PC-9 (cell line): Measurements from ENCODE around the gene BCL2. TPM values are rescaled to one million over a fixed set of nuclear protein-coding genes. Genes with fewer than 3 reads are reported as not detected.

Experiments
- BruUV-seq: library from RNA; stranded (reverse); fragments of 400-500 nt; replicated peaks from 2 replicates; lab custom pipeline; 2021; lab: Mats Ljungman, UMichigan
- CTCF ChIA-PET: fragments of 300-600 bp; sonication (Branson Sonifier 250); formaldehyde crosslinking; loops from one replicate; lab custom pipeline; 2022; ENCODE audit warnings: antibody characterized with exemption; lab: Charles Lee
- POLR2A ChIA-PET: fragments of 300-600 bp; sonication (Branson Sonifier 250); formaldehyde crosslinking; loops from one replicate; lab custom pipeline; 2022; ENCODE audit warnings: antibody characterized with exemption; ENCODE audit not compliant: unreplicated experiment; lab: Charles Lee
- DNase-seq, 2 experiments: peaks; one replicate each; pipeline versions ENCODE4 v3.0.0 to v3.0.0-alpha.2; 2015 to 2022; ENCODE audit warnings: mixed read lengths in 1 of 2
- H2AFZ ChIP-seq: fragments of 200-600 bp; sonication (generic); 2 replicates; pipeline ENCODE4 v1.8.1; 2017; ENCODE audit warnings: antibody characterized with exemption
- H3F3A ChIP-seq: fragments of 200-600 bp; sonication (generic); 2 replicates; pipeline ENCODE4 v1.8.1; 2017; ENCODE audit warnings: antibody characterized with exemption, mild to moderate bottlenecking, low read depth; ENCODE audit not compliant: insufficient read depth
- H3K27ac ChIP-seq: fragments of 200-600 bp; sonication (generic); 2 replicates; pipeline ENCODE4 v1.6.1; 2016; ENCODE audit warnings: mixed run types
- H3K27me3 ChIP-seq: fragments of 200-600 bp; sonication (generic); 2 replicates; pipeline ENCODE4 v1.6.1; 2016; ENCODE audit warnings: low read depth, mixed run types; ENCODE audit not compliant: insufficient read depth
- H3K36me3 ChIP-seq: fragments of 200-600 bp; sonication (generic); 2 replicates; pipeline ENCODE4 v1.6.1; 2016; ENCODE audit warnings: low read depth, mixed run types
- H3K4me1 ChIP-seq: fragments of 200-600 bp; sonication (generic); replicated peaks from 2 replicates; pipeline ENCODE4 v1.6.1; 2016; ENCODE audit warnings: mixed run types; ENCODE audit not compliant: insufficient read depth
- H3K4me2 ChIP-seq: fragments of 200-600 bp; sonication (generic); 2 replicates; pipeline ENCODE4 v1.6.1; 2017; ENCODE audit warnings: mixed run types
- H3K4me3 ChIP-seq: fragments of 200-600 bp; sonication (generic); 2 replicates; pipeline ENCODE4 v1.6.1; 2016; ENCODE audit warnings: mixed run types
- H3K79me2 ChIP-seq: fragments of 200-600 bp; sonication (generic); 2 replicates; pipeline ENCODE4 v1.6.1; 2017; ENCODE audit warnings: low read depth, mixed run types
- H3K9me2 ChIP-seq: fragments of 200-600 bp; sonication (generic); 2 replicates; pipeline ENCODE4 v1.8.1; 2017; ENCODE audit warnings: mild to moderate bottlenecking; ENCODE audit not compliant: insufficient read depth
- H3K9me3 ChIP-seq: fragments of 200-600 bp; sonication (generic); 2 replicates; pipeline ENCODE4 v1.8.1; 2016; ENCODE audit warnings: low read depth; ENCODE audit not compliant: insufficient read depth
- H4K20me1 ChIP-seq: fragments of 200-600 bp; sonication (generic); 2 replicates; pipeline ENCODE4 v1.8.1; 2017; ENCODE audit not compliant: insufficient read depth
- EZH2 ChIP-seq: fragments of 200-600 bp; sonication (generic); IDR thresholded peaks from 2 replicates; pipeline ENCODE4 v1.8.0; 2017; ENCODE audit warnings: antibody characterized with exemption, low read depth
- intact Hi-C: fragments of 100-400 bp; cut with micrococcal nuclease; formaldehyde crosslinking; loops from one replicate; pipeline ENCODE4 v1.10.0; 2022; ENCODE audit not compliant: unreplicated experiment
- total RNA-seq: library from RNA; stranded (reverse); gene quantifications from 2 replicates; pipeline ENCODE4 v1.2.3, GENCODE V29; 2021
- TF ChIP-seq, protein P1 (sequence below): fragments of 200-600 bp; sonication (generic); conservative IDR thresholded peaks from 2 replicates; pipeline ENCODE4 v1.6.1; 2017; ENCODE audit warnings: mixed run types, antibody characterized with exemption, mild to moderate bottlenecking, moderate library complexity

BCL2 gene
- total RNA-seq, 1 experiment from 2014 or later, result 2.0 TPM

- Histone ChIP-seq H4K20me1 (no peaks in the 10 kb centered on the region; the same call in 1 of the 2 replicates), H2AFZ (no peak overlapping the region), H3K4me3 (no peak overlapping the region), H3K27me3 (no peaks in the 10 kb centered on the region), H3K9me3 (no peaks in the 10 kb centered on the region), H3K9me2 (no peaks in the 10 kb centered on the region), H3K4me1 (no peaks in the 10 kb centered on the region), H3K4me2 (no peak overlapping the region), H3K36me3 (peaks cover 22% of the 10 kb centered on the region), H3K27ac (no peak overlapping the region), H3K79me2 (no peaks in the 10 kb centered on the region), H3F3A (0 out of 2 replicates have a peak, but pooled peaks cover 3% of the 10 kb centered on the region)
- intact Hi-C loops, result loop anchor here (5.0 kb wide), 1 partner anchor 327 kb away; no protein-coding TSS in a partner anchor
- no peak for DNase-seq
- BruUV-seq, result no TSS peak
- TF ChIP-seq, protein P1, sequence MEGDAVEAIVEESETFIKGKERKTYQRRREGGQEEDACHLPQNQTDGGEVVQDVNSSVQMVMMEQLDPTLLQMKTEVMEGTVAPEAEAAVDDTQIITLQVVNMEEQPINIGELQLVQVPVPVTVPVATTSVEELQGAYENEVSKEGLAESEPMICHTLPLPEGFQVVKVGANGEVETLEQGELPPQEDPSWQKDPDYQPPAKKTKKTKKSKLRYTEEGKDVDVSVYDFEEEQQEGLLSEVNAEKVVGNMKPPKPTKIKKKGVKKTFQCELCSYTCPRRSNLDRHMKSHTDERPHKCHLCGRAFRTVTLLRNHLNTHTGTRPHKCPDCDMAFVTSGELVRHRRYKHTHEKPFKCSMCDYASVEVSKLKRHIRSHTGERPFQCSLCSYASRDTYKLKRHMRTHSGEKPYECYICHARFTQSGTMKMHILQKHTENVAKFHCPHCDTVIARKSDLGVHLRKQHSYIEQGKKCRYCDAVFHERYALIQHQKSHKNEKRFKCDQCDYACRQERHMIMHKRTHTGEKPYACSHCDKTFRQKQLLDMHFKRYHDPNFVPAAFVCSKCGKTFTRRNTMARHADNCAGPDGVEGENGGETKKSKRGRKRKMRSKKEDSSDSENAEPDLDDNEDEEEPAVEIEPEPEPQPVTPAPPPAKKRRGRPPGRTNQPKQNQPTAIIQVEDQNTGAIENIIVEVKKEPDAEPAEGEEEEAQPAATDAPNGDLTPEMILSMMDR, result no peak
- no peak for TF ChIP-seq EZH2
- POLR2A ChIA-PET, result no interaction called here
- CTCF ChIA-PET, result no interaction called here
Observed at GRCh38 chr18:63344263-63344662, 24.7 kb upstream of the BCL2 start.

GRCh38 chr18:63342206-63342605, 22.6 kb upstream of the BCL2 start:
- H2AFZ ChIP-seq, result no peak overlapping the region
- CTCF ChIA-PET, result interaction anchor here (0.6 to 0.7 kb wide), 2 partner anchors 10 to 326 kb away, joined by 3 to 6 read pairs; no protein-coding TSS in a partner anchor
- no peaks in the 10 kb centered on the region for H3K27me3 ChIP-seq
- POLR2A ChIA-PET, result no interaction called here
- intact Hi-C loops, result loop anchor here (5.0 kb wide), 1 partner anchor 325 kb away; no protein-coding TSS in a partner anchor
- H4K20me1 ChIP-seq, result no peaks in the 10 kb centered on the region
- no peak overlapping the region for H3K4me2 ChIP-seq
- no peak for TF ChIP-seq EZH2
- TF ChIP-seq, protein P1, result peak; percentile 36; the same call in 1 of the 2 replicates
- peaks cover 7% of the 10 kb centered on the region; the same call in 1 of the 2 replicates for H3F3A ChIP-seq
- H3K4me3 ChIP-seq, result no peak overlapping the region
- no peak for DNase-seq
- H3K4me1 ChIP-seq, result peaks cover 3% of the 10 kb centered on the region; the same call in 1 of the 2 replicates
- H3K36me3 ChIP-seq, result peaks cover 28% of the 10 kb centered on the region
- H3K79me2 ChIP-seq, result no peaks in the 10 kb centered on the region
- H3K27ac ChIP-seq, result no peak overlapping the region
- H3K9me3 ChIP-seq, result no peaks in the 10 kb centered on the region
- no peaks in the 10 kb centered on the region for H3K9me2 ChIP-seq
- no TSS peak for BruUV-seq

- H3K4me1 ChIP-seq, result peaks cover 21% of the 10 kb centered on the region
- intact Hi-C loops, result loop anchor here (5.0 to 10.0 kb wide), 3 partner anchors 165 to 505 kb away; no protein-coding TSS in a partner anchor
- H3K4me3 ChIP-seq, result no peak overlapping the region
- H4K20me1 ChIP-seq, result no peaks in the 10 kb centered on the region
- H3K4me2 ChIP-seq, result no peak overlapping the region
- DNase-seq, result no peak
- peaks cover 39% of the 10 kb centered on the region for H3K36me3 ChIP-seq
- no TSS peak for BruUV-seq
- TF ChIP-seq, protein P1, result peak; percentile 68
- TF ChIP-seq EZH2, result no peak
- no peaks in the 10 kb centered on the region for H3K27me3 ChIP-seq
- ChIA-PET CTCF (no interaction called here), POLR2A (interaction anchor here (0.6 kb wide), 1 partner anchor 25 kb away, joined by 5 read pairs; no protein-coding TSS in a partner anchor)
- H2AFZ ChIP-seq, result no peak overlapping the region
- H3F3A ChIP-seq, result peaks cover 25% of the 10 kb centered on the region; the same call in 1 of the 2 replicates
- no peaks in the 10 kb centered on the region for H3K9me3 ChIP-seq
- no peaks in the 10 kb centered on the region for H3K79me2 ChIP-seq
- no peaks in the 10 kb centered on the region for H3K9me2 ChIP-seq
- no peak overlapping the region for H3K27ac ChIP-seq
Observed at GRCh38 chr18:63339920-63340484, 20.4 kb upstream of the BCL2 start.
